ENCODE results near the gene ARPP21.

Gene ARPP21

GRCh38 chr3:35675621-35676020, 36.3 kb downstream of the ARPP21 start:
- DNase-seq (ENCODE audit: low read depth in 2 of 2): no peak

GRCh38 chr3:35677797-35678196, 38.5 kb downstream of the ARPP21 start:
- DNase-seq (ENCODE audit: low read depth in 2 of 2): no peak

- DNase-seq (ENCODE audit: low read depth in 2 of 2): no peak
Observed at GRCh38 chr3:35678643-35679161, 39.4 kb downstream of the ARPP21 start.

- DNase-seq (ENCODE audit: low read depth in 2 of 2): no peak
Observed at GRCh38 chr3:35679409-35680080, 40.2 kb downstream of the ARPP21 start.

GRCh38 chr3:35680866-35681650, 41.7 kb downstream of the ARPP21 start:
- no peak for DNase-seq (ENCODE audit: low read depth in 2 of 2)

GRCh38 chr3:35685153-35685552, 45.8 kb downstream of the ARPP21 start:
- DNase-seq (ENCODE audit: low read depth in 2 of 2): no peak

GRCh38 chr3:35688826-35689225, 49.5 kb downstream of the ARPP21 start:
- DNase-seq (ENCODE audit: low read depth in 2 of 2): no peak

- no peak for DNase-seq (ENCODE audit: low read depth in 2 of 2)
Observed at GRCh38 chr3:35690271-35690670, 50.9 kb downstream of the ARPP21 start.

- no peak for DNase-seq (ENCODE audit: low read depth in 2 of 2)
Observed at GRCh38 chr3:35705904-35706303, 66.6 kb downstream of the ARPP21 start.

- no peak for DNase-seq (ENCODE audit: low read depth in 2 of 2)
Observed at GRCh38 chr3:35707904-35708303, 68.6 kb downstream of the ARPP21 start.

GRCh38 chr3:35708394-35709271, 69.3 kb downstream of the ARPP21 start:
- no peak for DNase-seq (ENCODE audit: low read depth in 2 of 2)

- no peak for DNase-seq (ENCODE audit: low read depth in 2 of 2)
Observed at GRCh38 chr3:35709691-35710090, 70.4 kb downstream of the ARPP21 start.

- no peak for DNase-seq (ENCODE audit: low read depth in 2 of 2)
Observed at GRCh38 chr3:35710554-35710953, 71.2 kb downstream of the ARPP21 start.

GRCh38 chr3:35718921-35719320, 79.6 kb downstream of the ARPP21 start:
- DNase-seq (ENCODE audit: low read depth in 2 of 2): no peak

GRCh38 chr3:35721628-35722027, 82.3 kb downstream of the ARPP21 start:
- no peak for DNase-seq (ENCODE audit: low read depth in 2 of 2)

- no peak for DNase-seq (ENCODE audit: low read depth in 2 of 2)
Observed at GRCh38 chr3:35722902-35723301, 83.6 kb downstream of the ARPP21 start.

- DNase-seq (ENCODE audit: low read depth in 2 of 2): no peak
Observed at GRCh38 chr3:35723480-35724097, 84.3 kb downstream of the ARPP21 start.

- DNase-seq (ENCODE audit: low read depth in 2 of 2): no peak
Observed at GRCh38 chr3:35724106-35724505, 84.8 kb downstream of the ARPP21 start.

- no peak for DNase-seq (ENCODE audit: low read depth in 2 of 2)
Observed at GRCh38 chr3:35727179-35727578, 87.9 kb downstream of the ARPP21 start.

- no peak for DNase-seq (ENCODE audit: low read depth in 2 of 2)
Observed at GRCh38 chr3:35733341-35733740, 94.0 kb downstream of the ARPP21 start.

- DNase-seq (ENCODE audit: low read depth in 2 of 2): no peak
Observed at GRCh38 chr3:35733864-35734263, 94.5 kb downstream of the ARPP21 start.

GRCh38 chr3:35737080-35737479, 97.8 kb downstream of the ARPP21 start:
- DNase-seq (ENCODE audit: low read depth in 2 of 2): no peak

Measured in stimulated activated CD4-positive, alpha-beta T cell treated with anti-CD3 and anti-CD28 coated beads, Interleukin-1b, Interleukin-23, amount 100 ng/mL, for 4 hours (primary cell).